ENCODE measurements around the gene SLX4.

DNA sequence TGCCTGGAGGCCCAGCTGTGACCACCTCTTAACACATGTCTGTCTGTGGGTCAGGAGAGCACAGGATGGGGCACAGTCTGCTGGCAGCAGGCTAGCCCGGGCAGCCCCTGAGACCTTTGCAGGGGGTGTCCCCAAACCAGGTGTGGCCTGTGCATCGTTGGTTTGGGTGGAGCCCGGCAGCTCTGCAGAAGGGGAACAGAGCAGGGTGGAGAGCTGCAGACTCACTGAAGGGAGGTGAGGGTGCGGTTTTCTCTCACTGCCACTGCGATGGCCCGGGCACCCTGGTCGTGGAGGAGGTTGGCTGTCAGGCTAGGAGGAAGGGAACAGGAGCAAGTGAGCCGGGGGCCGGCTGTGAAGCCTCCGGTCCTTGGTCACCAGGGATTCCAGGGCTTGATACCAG is 63.0 kb downstream of the SLX4 start:
- TF ChIP-seq POLR2A (IDR thresholded peaks at IDR 0.05): no peak
- TF ChIP-seq, protein P1, sequence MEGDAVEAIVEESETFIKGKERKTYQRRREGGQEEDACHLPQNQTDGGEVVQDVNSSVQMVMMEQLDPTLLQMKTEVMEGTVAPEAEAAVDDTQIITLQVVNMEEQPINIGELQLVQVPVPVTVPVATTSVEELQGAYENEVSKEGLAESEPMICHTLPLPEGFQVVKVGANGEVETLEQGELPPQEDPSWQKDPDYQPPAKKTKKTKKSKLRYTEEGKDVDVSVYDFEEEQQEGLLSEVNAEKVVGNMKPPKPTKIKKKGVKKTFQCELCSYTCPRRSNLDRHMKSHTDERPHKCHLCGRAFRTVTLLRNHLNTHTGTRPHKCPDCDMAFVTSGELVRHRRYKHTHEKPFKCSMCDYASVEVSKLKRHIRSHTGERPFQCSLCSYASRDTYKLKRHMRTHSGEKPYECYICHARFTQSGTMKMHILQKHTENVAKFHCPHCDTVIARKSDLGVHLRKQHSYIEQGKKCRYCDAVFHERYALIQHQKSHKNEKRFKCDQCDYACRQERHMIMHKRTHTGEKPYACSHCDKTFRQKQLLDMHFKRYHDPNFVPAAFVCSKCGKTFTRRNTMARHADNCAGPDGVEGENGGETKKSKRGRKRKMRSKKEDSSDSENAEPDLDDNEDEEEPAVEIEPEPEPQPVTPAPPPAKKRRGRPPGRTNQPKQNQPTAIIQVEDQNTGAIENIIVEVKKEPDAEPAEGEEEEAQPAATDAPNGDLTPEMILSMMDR (IDR thresholded peaks at IDR 0.05): no peak
- no peak for TF ChIP-seq POLR2AphosphoS5 (IDR thresholded peaks at IDR 0.05)

Data from upper lobe of left lung (tissue), 4 donors.